Activated T-helper 17 cell treated with anti-CD3 and anti-CD28 coated beads, Interleukin-2, amount 50 U/mL, for 72 hours (primary cell): ENCODE measurements around the gene SST. TPM values are rescaled to one million over a fixed set of nuclear protein-coding genes. Genes with fewer than 3 reads are reported as not detected.
A peak's percentile ranks its signal among the peaks of the same experiment; 100 is the strongest.

Source experiments
- ATAC-seq: fragments of 150-1000 bp; cut with Tn5 transposase; replicated peaks from 2 replicates; pipeline ENCODE4 v1.10.0; 2021; ENCODE audit warnings: mild to moderate bottlenecking, moderate library complexity
- H3K27ac Mint-ChIP-seq: one replicate; pipeline ENCODE4 v1.8.0; 2022; ENCODE audit warnings: mixed read lengths
- H3K27me3 Mint-ChIP-seq: one replicate; pipeline ENCODE4 v1.8.0; 2022; ENCODE audit warnings: mixed read lengths
- H3K36me3 Mint-ChIP-seq: one replicate; pipeline ENCODE4 v1.8.0; 2022; ENCODE audit warnings: low read depth, mild to moderate bottlenecking, mixed read lengths
- H3K4me1 Mint-ChIP-seq: one replicate; pipeline ENCODE4 v1.8.0; 2022; ENCODE audit warnings: mixed read lengths
- H3K4me3 Mint-ChIP-seq: one replicate; pipeline ENCODE4 v1.8.0; 2022; ENCODE audit warnings: mild to moderate bottlenecking, mixed read lengths
- H3K9me3 Mint-ChIP-seq: one replicate; pipeline ENCODE4 v1.8.0; 2022; ENCODE audit warnings: mixed read lengths
- total RNA-seq, 2 donors: library from RNA; stranded (reverse); gene quantifications; one replicate each; pipeline ENCODE4 v1.2.3, GENCODE V29; 2022

Gene SST
- not detected for total RNA-seq

- Mint-ChIP-seq H3K4me1 (no peaks in the 10 kb centered on the region), H3K4me3 (no peak within 1 kb of the TSS), H3K27ac (no peak within 1 kb of the TSS), H3K36me3 (no peaks in the 10 kb centered on the region), H3K27me3 (peaks cover 61% of the 10 kb centered on the region), H3K9me3 (no peaks in the 10 kb centered on the region)
- no peak for ATAC-seq
These were observed at the start of gene SST for GRCh38 chr3:187669675-187670504. SST (minus strand) TSS chr3:187670394; CDS start chr3:187670291, 103 bp downstream.

- ATAC-seq, result no peak
- no peak overlapping the region for H3K4me3 Mint-ChIP-seq
- no peak overlapping the region for H3K27ac Mint-ChIP-seq
- H3K4me1 Mint-ChIP-seq, result no peaks in the 10 kb centered on the region
- no peaks in the 10 kb centered on the region for H3K27me3 Mint-ChIP-seq
- H3K36me3 Mint-ChIP-seq, result peaks cover 47% of the 10 kb centered on the region
- no peaks in the 10 kb centered on the region for H3K9me3 Mint-ChIP-seq
These were observed 49.6 kb upstream of the SST start for GRCh38 chr3:187719628-187720336.

GRCh38 chr3:187718802-187719201 lies 48.6 kb upstream of the SST start:
- H3K4me3 Mint-ChIP-seq, result no peak overlapping the region
- H3K4me1 Mint-ChIP-seq, result peaks cover 9% of the 10 kb centered on the region
- H3K27me3 Mint-ChIP-seq, result no peaks in the 10 kb centered on the region
- no peaks in the 10 kb centered on the region for H3K9me3 Mint-ChIP-seq
- ATAC-seq, result no peak
- H3K36me3 Mint-ChIP-seq, result peaks cover 37% of the 10 kb centered on the region
- no peak overlapping the region for H3K27ac Mint-ChIP-seq

GRCh38 chr3:187717572-187717971 lies 47.4 kb upstream of the SST start:
- Mint-ChIP-seq H3K9me3 (no peaks in the 10 kb centered on the region), H3K36me3 (peaks cover 25% of the 10 kb centered on the region), H3K4me3 (no peak overlapping the region), H3K27ac (no peak overlapping the region), H3K4me1 (peaks cover 10% of the 10 kb centered on the region), H3K27me3 (no peaks in the 10 kb centered on the region)
- ATAC-seq, result no peak

GRCh38 chr3:187714404-187714979 lies 44.3 kb upstream of the SST start:
- Mint-ChIP-seq H3K4me1 (peaks cover 10% of the 10 kb centered on the region), H3K9me3 (no peaks in the 10 kb centered on the region), H3K27me3 (no peaks in the 10 kb centered on the region), H3K27ac (peak overlapping the region; percentile 61), H3K4me3 (peak overlapping the region; percentile 44), H3K36me3 (no peaks in the 10 kb centered on the region)
- peak; percentile 79 for ATAC-seq

GRCh38 chr3:187713504-187713903 lies 43.3 kb upstream of the SST start:
- peak overlapping the region; percentile 44 for H3K4me3 Mint-ChIP-seq
- no peaks in the 10 kb centered on the region for H3K36me3 Mint-ChIP-seq
- peaks cover 10% of the 10 kb centered on the region for H3K4me1 Mint-ChIP-seq
- H3K27me3 Mint-ChIP-seq, result no peaks in the 10 kb centered on the region
- H3K9me3 Mint-ChIP-seq, result no peaks in the 10 kb centered on the region
- H3K27ac Mint-ChIP-seq, result no peak overlapping the region
- ATAC-seq, result peak; percentile 91

GRCh38 chr3:187709155-187709554 lies 39.0 kb upstream of the SST start:
- Mint-ChIP-seq H3K27ac (no peak overlapping the region), H3K27me3 (no peaks in the 10 kb centered on the region), H3K36me3 (no peaks in the 10 kb centered on the region), H3K4me3 (no peak overlapping the region), H3K4me1 (peaks cover 5% of the 10 kb centered on the region), H3K9me3 (no peaks in the 10 kb centered on the region)
- no peak for ATAC-seq

DNA sequence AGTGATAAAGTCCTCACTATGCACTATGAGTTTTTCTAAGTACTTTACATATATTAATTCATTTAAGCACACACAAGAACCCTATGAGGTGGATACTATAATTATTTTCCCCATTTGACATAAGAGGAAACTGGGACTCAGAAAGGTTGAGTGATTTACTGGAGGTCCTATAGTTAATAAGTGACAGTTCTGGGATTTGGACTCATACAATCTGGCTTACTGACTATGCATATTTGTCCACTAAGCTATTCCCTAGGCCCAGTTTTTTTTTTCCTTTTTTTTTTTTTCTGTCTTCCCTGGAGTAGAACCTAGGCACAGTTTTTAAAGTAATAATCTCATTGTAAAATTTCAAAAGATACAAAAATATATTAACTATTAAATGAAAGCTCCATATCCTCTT lies 38.5 kb upstream of the SST start:
- Mint-ChIP-seq H3K4me3 (no peak overlapping the region), H3K9me3 (no peaks in the 10 kb centered on the region), H3K27me3 (no peaks in the 10 kb centered on the region), H3K27ac (no peak overlapping the region), H3K36me3 (no peaks in the 10 kb centered on the region), H3K4me1 (no peaks in the 10 kb centered on the region)
- no peak for ATAC-seq

GRCh38 chr3:187706971-187707370 lies 36.8 kb upstream of the SST start:
- no peaks in the 10 kb centered on the region for H3K36me3 Mint-ChIP-seq
- H3K4me1 Mint-ChIP-seq, result no peaks in the 10 kb centered on the region
- H3K27me3 Mint-ChIP-seq, result no peaks in the 10 kb centered on the region
- no peak overlapping the region for H3K27ac Mint-ChIP-seq
- no peak overlapping the region for H3K4me3 Mint-ChIP-seq
- H3K9me3 Mint-ChIP-seq, result no peaks in the 10 kb centered on the region
- no peak for ATAC-seq

GRCh38 chr3:187705164-187705563 lies 35.0 kb upstream of the SST start:
- H3K27me3 Mint-ChIP-seq, result no peaks in the 10 kb centered on the region
- ATAC-seq, result no peak
- no peak overlapping the region for H3K27ac Mint-ChIP-seq
- H3K4me1 Mint-ChIP-seq, result no peaks in the 10 kb centered on the region
- no peak overlapping the region for H3K4me3 Mint-ChIP-seq
- H3K9me3 Mint-ChIP-seq, result no peaks in the 10 kb centered on the region
- H3K36me3 Mint-ChIP-seq, result no peaks in the 10 kb centered on the region

GRCh38 chr3:187702507-187703033 lies 32.4 kb upstream of the SST start, which contains the start of gene RTP2:
RTP2 (minus strand) TSS chr3:187702557; CDS start chr3:187702128, 429 bp downstream.
- Mint-ChIP-seq H3K36me3 (no peaks in the 10 kb centered on the region), H3K4me3 (no peak within 1 kb of the TSS), H3K27me3 (no peaks in the 10 kb centered on the region), H3K4me1 (no peaks in the 10 kb centered on the region), H3K27ac (no peak within 1 kb of the TSS), H3K9me3 (no peaks in the 10 kb centered on the region)
- no peak for ATAC-seq

DNA sequence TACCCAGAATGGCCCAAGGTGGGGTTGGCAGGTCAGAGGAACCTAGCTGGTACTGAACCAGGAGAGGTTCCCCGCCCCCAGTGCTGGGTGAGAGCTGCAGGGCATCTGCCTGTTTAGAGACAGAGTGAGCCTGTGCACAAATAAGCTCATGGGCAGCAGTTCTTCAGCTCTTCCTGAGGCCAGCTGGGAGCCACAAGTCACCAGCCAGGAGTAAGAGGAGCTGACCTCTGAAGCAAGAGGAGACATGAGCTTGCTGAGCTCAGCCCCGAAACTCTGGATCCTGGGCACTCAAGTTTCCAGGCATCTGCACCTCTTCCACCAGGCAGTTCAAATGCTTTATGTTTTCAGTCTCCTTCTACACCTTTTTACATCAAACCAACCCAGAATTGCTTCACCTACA lies 30.1 kb upstream of the SST start:
- Mint-ChIP-seq H3K36me3 (no peaks in the 10 kb centered on the region), H3K9me3 (no peaks in the 10 kb centered on the region), H3K27me3 (peaks cover 7% of the 10 kb centered on the region), H3K4me1 (no peaks in the 10 kb centered on the region), H3K27ac (no peak overlapping the region), H3K4me3 (no peak overlapping the region)
- ATAC-seq, result no peak

- H3K36me3 Mint-ChIP-seq, result no peaks in the 10 kb centered on the region
- no peak for ATAC-seq
- no peak overlapping the region for H3K4me3 Mint-ChIP-seq
- H3K27me3 Mint-ChIP-seq, result peaks cover 20% of the 10 kb centered on the region
- H3K9me3 Mint-ChIP-seq, result no peaks in the 10 kb centered on the region
- no peak overlapping the region for H3K27ac Mint-ChIP-seq
- no peaks in the 10 kb centered on the region for H3K4me1 Mint-ChIP-seq
These were observed 28.6 kb upstream of the SST start for GRCh38 chr3:187698499-187699399.

DNA sequence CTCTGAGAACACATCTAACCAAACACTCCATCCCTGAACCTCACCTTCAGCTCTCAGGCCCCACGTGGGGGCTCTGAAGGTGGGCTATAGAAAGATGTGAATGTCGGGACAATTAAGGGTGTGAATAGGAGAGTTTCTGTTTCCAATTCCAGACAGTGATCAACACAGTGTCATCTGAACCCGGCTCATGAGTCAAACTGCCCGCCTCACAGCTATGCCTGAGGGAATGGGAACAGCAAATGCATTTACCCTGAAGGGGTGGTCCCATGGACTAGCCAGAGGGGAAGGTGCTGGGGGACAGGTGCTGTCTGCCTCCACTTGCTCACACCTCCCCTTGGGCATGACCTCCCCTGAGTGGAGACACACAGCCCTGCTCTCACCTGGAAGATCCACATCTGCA lies 25.8 kb upstream of the SST start:
- no peaks in the 10 kb centered on the region for H3K9me3 Mint-ChIP-seq

More for the DNA sequence above, 25.8 kb upstream of the SST start:
- ATAC-seq, result no peak
- no peaks in the 10 kb centered on the region for H3K4me1 Mint-ChIP-seq
- no peaks in the 10 kb centered on the region for H3K36me3 Mint-ChIP-seq
- no peak overlapping the region for H3K4me3 Mint-ChIP-seq
- H3K27me3 Mint-ChIP-seq, result peaks cover 33% of the 10 kb centered on the region
- no peak overlapping the region for H3K27ac Mint-ChIP-seq
